MCF 10A (cell line): ENCODE data around the gene PLCB1. TPM values are rescaled to one million over a fixed set of nuclear protein-coding genes. Genes with fewer than 3 reads are reported as not detected.

ENCODE experiments used
- BruUV-seq: library from RNA; stranded (reverse); fragments of 400-500 nt; replicated peaks from 2 replicates; lab custom pipeline; 2021; lab: Mats Ljungman, UMichigan
- CTCF ChIA-PET: fragments of 300-600 bp; sonication (Branson Sonifier 250); formaldehyde crosslinking; extraction: SDS; loops from one replicate; lab custom pipeline; 2021; ENCODE audit warnings: antibody characterized with exemption, inconsistent platforms; lab: Yijun Ruan, JAX
- POLR2A ChIA-PET: fragments of 300-600, 350-650 bp; sonication (Branson Sonifier 250); formaldehyde crosslinking; extraction: SDS; loops from one replicate; lab custom pipeline; 2020; ENCODE audit warnings: antibody characterized with exemption, inconsistent platforms; lab: Yijun Ruan, JAX
- DNase-seq: peaks from one replicate; pipeline ENCODE4 v3.0.0-alpha.2; 2018; ENCODE audit not compliant: unreplicated experiment
- H3K27ac Mint-ChIP-seq: one replicate; pipeline ENCODE4 v1.8.0; 2022; ENCODE audit warnings: mild to moderate bottlenecking, low read depth, mixed read lengths; ENCODE audit not compliant: unreplicated experiment
- H3K27me3 Mint-ChIP-seq: one replicate; pipeline ENCODE4 v1.8.0; 2022; ENCODE audit warnings: mixed read lengths; ENCODE audit not compliant: insufficient read depth, unreplicated experiment
- H3K36me3 Mint-ChIP-seq: one replicate; pipeline ENCODE4 v1.8.0; 2022; ENCODE audit warnings: mild to moderate bottlenecking, moderate library complexity, mixed read lengths; ENCODE audit not compliant: insufficient read depth, unreplicated experiment
- H3K4me1 Mint-ChIP-seq: one replicate; pipeline ENCODE4 v1.8.0; 2022; ENCODE audit warnings: mixed read lengths; ENCODE audit not compliant: insufficient read depth, unreplicated experiment
- H3K4me3 Mint-ChIP-seq: one replicate; pipeline ENCODE4 v1.8.0; 2022; ENCODE audit warnings: mild to moderate bottlenecking, moderate library complexity, mixed read lengths; ENCODE audit not compliant: unreplicated experiment
- H3K9me3 Mint-ChIP-seq: one replicate; pipeline ENCODE4 v1.8.0; 2022; ENCODE audit warnings: mixed read lengths; ENCODE audit not compliant: unreplicated experiment
- intact Hi-C: fragments of 100-400 bp; cut with micrococcal nuclease; formaldehyde crosslinking; loops from 2 replicates; pipeline ENCODE4 v1.14.1; 2022
- total RNA-seq: library from RNA; stranded (reverse); gene quantifications from 2 replicates; pipeline ENCODE4 v1.2.3, GENCODE V29; 2022
- TF ChIP-seq, protein P1 (sequence below): fragments of 200-600 bp; IDR thresholded peaks from one replicate; pipeline ENCODE4 v1.8.0; 2022; ENCODE audit warnings: antibody characterized with exemption, mild to moderate bottlenecking; ENCODE audit not compliant: unreplicated experiment

PLCB1 gene
- total RNA-seq, 1 experiment from 2014 or later = 5.9 TPM

DNA sequence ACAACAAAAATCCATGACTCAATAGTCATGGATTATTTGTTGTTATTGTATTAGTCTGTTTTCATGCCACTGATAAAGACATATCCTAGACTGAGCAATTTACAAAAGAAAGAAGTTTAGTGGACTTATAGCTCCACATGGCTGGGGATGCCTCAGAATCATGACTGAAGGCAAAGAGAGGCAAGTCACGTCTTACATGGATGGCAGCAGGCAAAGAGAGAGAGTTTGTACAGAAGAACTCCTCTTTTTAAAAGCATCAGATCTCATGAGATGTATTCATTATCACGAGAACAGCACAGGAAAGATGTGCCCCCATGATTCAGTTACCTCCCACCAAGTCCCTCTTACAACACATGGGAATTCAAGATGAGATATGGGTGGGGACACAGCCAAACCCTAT lies 792.5 kb downstream of the PLCB1 start:
- intact Hi-C loops = no loop called here
- POLR2A ChIA-PET = no interaction called here
- H3K9me3 Mint-ChIP-seq = peaks cover 23% of the 10 kb centered on the region
- H3K4me3 Mint-ChIP-seq = no peak overlapping the region
- no TSS peak for BruUV-seq
- no peak overlapping the region for H3K27ac Mint-ChIP-seq
- DNase-seq = no peak
- H3K27me3 Mint-ChIP-seq = no peaks in the 10 kb centered on the region
- TF ChIP-seq, protein P1, sequence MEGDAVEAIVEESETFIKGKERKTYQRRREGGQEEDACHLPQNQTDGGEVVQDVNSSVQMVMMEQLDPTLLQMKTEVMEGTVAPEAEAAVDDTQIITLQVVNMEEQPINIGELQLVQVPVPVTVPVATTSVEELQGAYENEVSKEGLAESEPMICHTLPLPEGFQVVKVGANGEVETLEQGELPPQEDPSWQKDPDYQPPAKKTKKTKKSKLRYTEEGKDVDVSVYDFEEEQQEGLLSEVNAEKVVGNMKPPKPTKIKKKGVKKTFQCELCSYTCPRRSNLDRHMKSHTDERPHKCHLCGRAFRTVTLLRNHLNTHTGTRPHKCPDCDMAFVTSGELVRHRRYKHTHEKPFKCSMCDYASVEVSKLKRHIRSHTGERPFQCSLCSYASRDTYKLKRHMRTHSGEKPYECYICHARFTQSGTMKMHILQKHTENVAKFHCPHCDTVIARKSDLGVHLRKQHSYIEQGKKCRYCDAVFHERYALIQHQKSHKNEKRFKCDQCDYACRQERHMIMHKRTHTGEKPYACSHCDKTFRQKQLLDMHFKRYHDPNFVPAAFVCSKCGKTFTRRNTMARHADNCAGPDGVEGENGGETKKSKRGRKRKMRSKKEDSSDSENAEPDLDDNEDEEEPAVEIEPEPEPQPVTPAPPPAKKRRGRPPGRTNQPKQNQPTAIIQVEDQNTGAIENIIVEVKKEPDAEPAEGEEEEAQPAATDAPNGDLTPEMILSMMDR = no peak
- no peaks in the 10 kb centered on the region for H3K36me3 Mint-ChIP-seq
- CTCF ChIA-PET = interaction anchor here (0.7 kb wide), 1 partner anchor 70 kb away, joined by 4 read pairs; no protein-coding TSS in a partner anchor
- H3K4me1 Mint-ChIP-seq = no peaks in the 10 kb centered on the region

DNA sequence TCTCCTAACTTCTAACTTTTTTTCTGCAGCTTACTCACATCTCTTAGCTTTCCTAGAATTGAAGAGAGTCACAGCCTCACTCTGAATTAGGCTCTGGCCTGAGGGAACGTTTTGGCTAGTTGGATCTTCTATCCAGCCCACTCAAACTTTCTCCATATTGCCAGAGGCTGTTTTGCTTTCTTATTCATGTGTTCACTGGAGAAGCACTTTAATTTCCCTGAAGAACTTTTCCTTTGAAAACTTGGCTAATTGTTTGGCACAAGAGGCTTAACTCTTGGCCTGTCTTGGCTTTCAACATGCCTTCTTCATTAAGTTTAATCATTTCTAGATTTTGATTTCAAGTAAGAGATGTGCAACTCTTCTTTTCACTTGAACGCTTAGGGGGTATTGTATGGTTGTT lies 798.7 kb downstream of the PLCB1 start:
- CTCF ChIA-PET = interaction anchor here (0.6 to 1.2 kb wide), 4 partner anchors 77 to 426 kb away, joined by 3 to 4 read pairs (median 4); no protein-coding TSS in a partner anchor
- Mint-ChIP-seq H3K4me3 (no peak overlapping the region), H3K27me3 (no peaks in the 10 kb centered on the region), H3K36me3 (no peaks in the 10 kb centered on the region), H3K9me3 (no peaks in the 10 kb centered on the region), H3K27ac (no peak overlapping the region), H3K4me1 (no peaks in the 10 kb centered on the region)
- TF ChIP-seq, protein P1 = no peak
- POLR2A ChIA-PET = no interaction called here
- DNase-seq = no peak
- intact Hi-C loops = no loop called here
- no TSS peak for BruUV-seq

DNA sequence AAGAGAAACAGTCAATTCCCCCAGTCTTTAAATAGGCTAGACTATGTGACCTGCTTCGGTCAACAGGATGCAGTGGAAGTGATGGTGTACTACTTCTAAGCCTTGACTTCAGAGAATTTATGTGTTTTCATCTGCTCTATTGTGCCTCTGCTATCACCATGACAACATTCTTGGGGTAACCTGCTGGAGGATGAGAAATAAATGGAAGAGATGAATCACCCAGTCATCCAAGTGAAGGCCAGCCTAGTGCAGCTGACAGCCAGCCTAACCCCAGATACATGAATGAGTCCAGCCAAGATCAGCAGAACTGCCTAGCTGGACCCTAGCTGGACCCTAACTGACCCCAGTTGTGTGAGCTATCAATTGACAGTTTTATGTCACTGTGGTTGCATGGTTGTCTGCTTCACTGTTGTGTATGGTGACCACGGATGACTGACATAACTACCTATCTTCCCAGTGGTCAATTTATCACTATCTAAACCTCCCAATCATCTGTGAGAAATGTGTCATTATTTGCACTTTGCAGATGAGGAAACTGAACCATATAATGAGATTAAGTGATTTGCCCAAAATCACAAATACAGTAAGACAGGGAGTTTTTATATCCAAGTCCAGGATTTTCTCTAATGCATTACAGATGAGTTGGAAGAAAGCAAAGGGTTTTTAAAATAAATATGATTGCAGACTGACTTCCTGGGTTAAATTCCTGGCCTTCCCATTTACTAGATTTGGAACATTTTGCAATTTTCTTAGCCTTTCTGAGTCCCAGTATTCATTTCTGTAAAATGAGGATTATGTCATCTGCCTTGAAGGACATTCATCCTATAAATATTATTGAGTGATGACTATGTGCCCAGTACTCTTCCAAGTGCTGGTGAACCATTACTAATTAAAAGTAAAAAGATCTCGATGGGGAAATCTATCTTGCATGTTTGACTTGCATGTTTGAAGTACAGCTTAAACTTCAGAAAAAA lies 800.4 kb downstream of the PLCB1 start:
- ChIA-PET CTCF (interaction anchor here (0.6 kb wide), 2 partner anchors 40 to 427 kb away, joined by 3 to 4 read pairs; no protein-coding TSS in a partner anchor), POLR2A (no interaction called here)
- H3K9me3 Mint-ChIP-seq = no peaks in the 10 kb centered on the region
- BruUV-seq = no TSS peak
- H3K27me3 Mint-ChIP-seq = no peaks in the 10 kb centered on the region
- H3K4me1 Mint-ChIP-seq = no peaks in the 10 kb centered on the region
- TF ChIP-seq, protein P1 = no peak
- no peaks in the 10 kb centered on the region for H3K36me3 Mint-ChIP-seq
- no peak for DNase-seq
- H3K4me3 Mint-ChIP-seq = no peak overlapping the region
- intact Hi-C loops = no loop called here
- no peak overlapping the region for H3K27ac Mint-ChIP-seq

DNA sequence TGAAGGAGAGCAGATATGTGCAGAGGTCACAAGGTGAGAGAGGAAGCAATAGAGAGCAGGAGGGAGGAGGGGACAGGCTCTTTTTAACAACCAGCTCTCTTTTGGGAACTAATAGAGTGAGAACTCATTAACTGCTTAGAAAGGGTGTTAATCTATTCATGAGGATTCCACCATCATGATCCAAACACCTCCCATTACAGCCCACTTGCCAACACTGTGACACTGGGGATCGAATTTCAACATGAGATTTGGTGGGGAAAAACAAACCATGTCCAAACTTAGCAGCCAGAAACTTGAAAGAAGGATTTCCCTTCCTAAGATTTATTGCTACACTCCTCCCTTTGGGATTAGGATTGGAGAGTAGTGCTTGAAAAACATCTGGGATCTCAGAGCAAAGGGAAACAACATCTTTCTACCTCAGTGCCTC lies 801.3 kb downstream of the PLCB1 start:
- TF ChIP-seq, protein P1 = no peak
- ChIA-PET POLR2A (no interaction called here), CTCF (interaction anchor here (0.6 to 0.9 kb wide), 2 partner anchors 79 to 426 kb away, joined by 3 to 4 read pairs; no protein-coding TSS in a partner anchor)
- Mint-ChIP-seq H3K4me3 (no peak overlapping the region), H3K4me1 (no peaks in the 10 kb centered on the region), H3K27ac (no peak overlapping the region), H3K27me3 (no peaks in the 10 kb centered on the region), H3K9me3 (no peaks in the 10 kb centered on the region), H3K36me3 (no peaks in the 10 kb centered on the region)
- DNase-seq = peak; percentile 9
- no TSS peak for BruUV-seq
- intact Hi-C loops = no loop called here
